ENCODE results near the gene FAM8A1.

The FAM8A1 gene

DNA sequence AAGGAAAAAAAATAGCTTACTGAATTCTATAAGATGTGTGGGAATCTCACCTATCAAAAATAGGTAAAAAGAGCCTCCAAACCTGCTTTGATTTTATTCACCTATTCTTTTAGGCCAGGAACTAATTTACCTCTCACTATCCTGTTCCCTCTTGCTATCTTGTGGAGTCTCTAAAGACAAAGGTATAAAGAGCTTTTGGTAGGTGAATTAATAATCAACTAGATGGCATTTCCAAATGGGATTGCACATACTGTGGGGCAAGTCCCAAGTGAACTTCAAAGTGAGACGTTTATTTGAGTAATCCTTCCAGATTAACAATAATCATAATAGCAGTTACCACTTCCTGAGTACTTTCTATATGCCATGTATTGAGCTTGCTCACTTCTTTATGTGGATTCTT is 2.8 kb downstream of the FAM8A1 start:
- no peak for DNase-seq

DNA sequence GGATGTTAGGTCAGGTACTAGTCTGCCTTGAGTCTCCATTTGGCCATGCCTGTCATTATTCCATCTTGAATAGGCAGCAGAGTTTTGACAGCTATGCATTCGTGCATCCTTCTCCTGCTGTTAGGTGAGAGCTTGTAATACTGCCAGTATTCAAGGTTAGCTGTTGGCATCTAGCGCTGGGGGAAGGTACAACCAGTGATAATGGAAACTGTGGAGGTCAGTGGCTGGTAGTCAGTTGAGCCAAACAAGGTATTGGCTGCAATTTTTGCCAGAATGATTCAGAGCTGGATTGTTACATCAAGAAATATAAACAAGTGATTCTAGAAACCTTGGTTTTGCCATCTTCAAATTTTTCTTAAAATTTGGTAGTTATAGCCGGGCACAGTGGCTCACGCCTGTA is 6.5 kb downstream of the FAM8A1 start:
- no peak for DNase-seq

- no peak for DNase-seq
Measured at GRCh38 chr6:17610835-17611234, 10.7 kb downstream of the FAM8A1 start.

GRCh38 chr6:17612048-17612447 is 11.9 kb downstream of the FAM8A1 start:
- no peak for DNase-seq

DNA sequence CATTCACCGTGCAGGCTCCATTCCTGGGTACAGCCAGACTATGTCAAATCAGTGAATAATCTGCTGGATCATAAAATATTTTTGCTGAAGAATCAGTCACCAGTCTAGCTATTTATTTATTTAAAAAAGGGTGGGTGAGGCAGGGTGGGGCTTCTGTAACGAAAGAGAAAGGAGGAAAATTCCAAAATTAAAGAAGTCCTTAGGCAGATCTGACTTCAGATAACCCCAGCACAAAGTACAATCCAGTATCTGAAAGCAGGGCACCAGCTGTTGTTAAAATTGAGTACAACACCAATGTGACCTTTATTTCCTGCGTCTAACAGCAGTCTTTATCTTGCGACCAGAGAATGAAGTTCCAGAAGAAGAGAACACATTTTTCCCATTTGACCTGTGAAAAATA is 15.7 kb downstream of the FAM8A1 start:
- DNase-seq = no peak

- DNase-seq = no peak
Measured at GRCh38 chr6:17621003-17621402, 20.9 kb downstream of the FAM8A1 start.

DNA sequence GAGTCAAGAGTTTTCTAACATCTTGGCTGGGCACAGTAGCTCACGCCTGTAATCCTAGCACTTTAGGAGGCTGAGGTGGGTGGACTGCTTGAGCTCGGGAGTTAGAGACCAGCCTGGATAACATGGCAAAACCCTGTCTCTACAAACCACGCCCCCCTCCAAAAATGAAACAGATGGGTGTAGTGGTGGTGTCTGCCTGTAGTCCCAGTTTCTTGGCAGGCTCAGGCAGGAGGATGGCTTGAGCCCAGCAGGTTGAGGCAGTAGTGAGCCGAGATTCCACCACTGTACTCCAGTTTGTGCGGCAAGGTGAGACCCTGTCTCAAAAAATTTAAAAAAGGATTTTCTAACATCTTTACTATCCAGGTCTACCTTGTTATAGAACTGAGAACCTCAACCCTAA is 22.0 kb downstream of the FAM8A1 start:
- DNase-seq = no peak

GRCh38 chr6:17624396-17624795 is 24.3 kb downstream of the FAM8A1 start:
- DNase-seq = no peak

- DNase-seq = no peak
Measured at GRCh38 chr6:17628873-17629272, 28.8 kb downstream of the FAM8A1 start.

DNA sequence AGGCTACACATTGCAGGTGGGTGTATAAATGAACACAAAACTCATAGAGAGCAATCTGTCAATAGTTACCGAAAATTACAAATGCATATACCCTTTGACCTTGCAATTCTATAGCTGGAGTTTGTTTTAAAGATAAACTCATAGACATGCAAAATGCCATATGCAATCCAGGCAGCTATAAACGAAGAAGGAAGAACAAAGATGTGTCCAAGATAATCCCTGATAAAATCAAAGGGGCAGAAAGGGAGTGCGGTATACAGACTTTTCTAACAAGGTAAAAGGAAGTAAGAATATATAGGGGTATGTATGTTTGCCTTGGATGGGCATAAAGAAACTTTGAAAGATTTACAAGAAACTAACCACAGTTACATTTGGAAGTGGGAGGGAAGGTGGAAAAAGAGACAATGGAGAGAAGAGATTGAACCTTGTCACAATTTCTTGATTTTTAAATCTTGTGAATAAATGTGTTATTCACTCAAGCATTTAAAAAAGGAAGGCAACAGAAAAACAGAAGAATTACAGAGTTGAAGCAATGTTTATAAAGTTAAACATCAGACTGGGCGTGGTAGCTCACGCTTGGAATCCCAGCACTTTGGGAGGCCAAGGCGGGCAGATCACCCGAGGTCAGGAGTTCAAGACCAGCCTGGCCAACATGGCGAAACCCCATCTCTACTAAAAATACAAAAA is 29.9 kb downstream of the FAM8A1 start:
- no peak for DNase-seq

DNA sequence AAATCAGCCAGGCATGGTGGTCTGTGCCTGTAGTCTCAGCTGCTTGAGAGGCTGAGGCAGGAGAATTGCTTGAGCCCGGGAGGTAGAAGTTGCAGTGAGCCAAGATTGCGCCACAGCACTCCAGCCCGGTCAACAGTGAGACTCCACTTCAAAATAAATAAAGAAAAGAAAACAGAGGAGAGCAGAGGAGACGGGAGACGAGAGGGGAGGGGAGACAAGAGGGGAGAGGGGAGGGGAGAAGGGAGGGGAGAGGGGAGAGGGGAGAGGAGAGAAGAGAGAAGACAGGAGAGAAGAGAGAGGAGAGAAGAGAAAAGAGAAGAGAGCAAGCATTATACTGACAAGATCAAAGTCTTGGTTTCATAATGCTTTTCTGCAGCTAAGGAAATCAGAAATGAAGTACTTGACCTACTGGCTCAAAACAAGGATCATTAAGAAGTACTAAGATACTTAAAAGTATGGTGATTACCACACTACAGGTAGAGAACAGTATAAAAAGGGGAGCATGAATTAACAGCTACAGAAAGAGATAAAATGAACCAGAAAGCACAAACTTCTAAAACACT is 30.5 kb downstream of the FAM8A1 start:
- DNase-seq = no peak

DNA sequence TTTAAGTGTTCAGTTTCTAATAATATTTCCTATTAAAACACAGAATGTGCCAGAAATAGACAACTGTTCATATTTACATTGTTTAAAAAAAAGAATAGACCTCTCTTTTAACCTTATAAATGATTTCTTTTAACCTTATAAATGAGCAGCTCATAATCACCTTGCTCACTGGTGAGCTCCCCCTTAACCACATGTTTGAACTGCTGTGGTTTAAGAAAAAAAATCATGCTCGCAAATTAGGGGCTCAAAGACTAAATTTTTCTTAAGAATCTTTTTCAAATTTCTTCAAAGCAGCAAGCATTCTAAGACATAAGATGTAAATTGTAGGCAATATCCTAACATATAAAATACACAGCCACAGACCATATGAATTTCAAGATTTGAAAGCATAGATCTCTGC is 32.8 kb downstream of the FAM8A1 start:
- no peak for DNase-seq

- no peak for DNase-seq
Measured at GRCh38 chr6:17633465-17634188, 33.5 kb downstream of the FAM8A1 start.

DNA sequence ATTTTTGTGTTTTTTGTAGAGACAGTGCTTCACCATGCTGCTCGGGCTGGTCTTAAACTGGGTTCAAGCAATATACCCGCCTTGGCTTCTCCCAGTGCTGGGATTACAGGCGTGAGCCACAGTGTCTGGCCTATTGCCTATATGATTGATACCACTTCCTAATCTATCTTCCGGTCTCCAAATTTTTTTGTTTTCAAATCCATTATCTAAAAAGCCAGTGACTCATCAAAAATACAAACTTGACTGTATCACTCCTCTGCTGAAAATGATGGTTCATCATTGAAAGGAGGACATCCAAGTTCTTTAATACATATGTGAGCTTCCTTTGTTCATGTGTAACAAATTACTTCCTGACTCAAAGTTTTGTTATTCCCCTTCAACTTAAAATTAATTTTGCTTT is 35.5 kb downstream of the FAM8A1 start:
- no peak for DNase-seq

DNA sequence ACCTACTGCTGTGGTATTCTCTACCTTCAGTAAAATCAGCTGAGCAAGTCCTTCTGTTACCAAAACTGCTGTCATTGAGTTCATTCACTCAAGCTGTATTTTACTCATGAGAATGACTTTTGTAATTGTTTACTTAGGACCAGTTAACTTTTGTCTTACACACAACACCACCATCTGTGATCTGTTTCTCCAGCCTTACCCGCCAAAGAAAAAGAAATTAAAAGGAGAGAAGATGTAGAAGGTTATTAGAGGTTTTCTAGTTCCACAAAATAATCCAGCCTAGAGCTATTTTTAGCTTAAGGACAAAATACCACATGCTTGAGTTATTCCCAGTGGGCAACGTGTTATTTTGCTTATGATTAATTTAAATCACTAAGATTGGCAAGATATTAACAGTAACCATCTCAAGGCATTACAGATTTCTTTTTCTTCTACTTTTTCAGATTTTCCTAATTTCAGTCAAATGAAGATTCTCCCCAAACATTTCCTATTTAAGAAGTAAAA is 38.2 kb downstream of the FAM8A1 start:
- DNase-seq = no peak

DNA sequence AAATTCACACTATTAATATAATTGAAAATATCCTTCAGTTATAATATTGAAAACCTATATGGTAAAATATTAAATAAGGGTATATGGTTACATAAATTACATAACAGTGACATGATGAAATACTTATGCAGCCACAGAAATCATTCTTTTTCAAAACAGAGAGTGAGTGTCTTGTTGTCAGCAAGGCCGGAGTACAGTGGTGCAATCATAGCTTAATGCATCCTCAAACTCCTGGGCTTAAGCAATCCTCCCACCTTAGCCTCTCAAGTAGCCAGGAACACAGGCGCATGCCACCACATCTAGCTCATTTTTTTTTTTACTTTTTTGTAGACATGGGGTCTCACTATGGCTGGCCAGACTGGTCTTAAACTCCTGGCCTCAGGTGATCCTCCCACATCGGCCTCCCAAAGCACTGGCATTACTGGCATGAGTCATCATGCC is 40.4 kb downstream of the FAM8A1 start:
- DNase-seq = no peak

DNA sequence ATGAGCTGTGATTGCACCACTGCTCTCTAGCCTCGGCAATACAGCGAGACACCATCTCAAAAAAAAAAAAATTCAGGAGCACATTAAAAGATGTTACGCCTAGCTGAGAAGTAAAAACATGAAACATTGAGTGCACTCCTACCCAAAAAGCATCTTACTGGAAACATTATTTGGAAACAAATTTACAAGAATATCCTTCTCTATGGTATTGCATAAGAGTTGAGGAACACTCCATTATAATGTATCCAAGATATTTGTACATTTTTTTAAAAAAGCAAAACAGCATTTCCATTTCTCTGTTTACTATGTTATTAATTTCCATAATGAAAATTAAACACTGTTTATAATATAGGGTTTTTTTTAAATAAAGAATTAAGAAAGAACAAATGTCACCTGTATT is 48.6 kb downstream of the FAM8A1 start:
- DNase-seq = no peak

- no peak for DNase-seq
Measured at GRCh38 chr6:17650656-17651309, 50.7 kb downstream of the FAM8A1 start.

- DNase-seq = no peak
Measured at GRCh38 chr6:17653198-17653882, 53.2 kb downstream of the FAM8A1 start.

DNA sequence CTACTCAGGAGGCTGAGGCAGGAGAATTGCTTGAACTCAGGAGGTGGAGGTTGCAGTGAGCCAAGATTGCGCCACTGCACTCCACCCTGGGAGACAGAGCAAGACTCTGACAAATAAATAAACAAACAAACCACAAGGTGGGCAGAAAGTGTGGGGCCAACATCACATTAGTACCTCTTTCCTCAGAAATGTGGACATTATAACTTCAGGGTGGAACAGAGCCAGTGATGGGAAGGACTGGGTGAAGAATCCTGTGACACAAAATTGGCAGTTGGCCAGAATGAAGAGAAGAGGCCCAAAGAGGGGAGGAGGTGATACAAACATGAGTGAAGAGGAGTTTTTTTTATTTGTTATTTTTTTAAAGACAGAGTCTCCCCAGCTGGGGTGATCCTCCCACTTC is 56.0 kb downstream of the FAM8A1 start:
- DNase-seq = peak; percentile 39

DNA sequence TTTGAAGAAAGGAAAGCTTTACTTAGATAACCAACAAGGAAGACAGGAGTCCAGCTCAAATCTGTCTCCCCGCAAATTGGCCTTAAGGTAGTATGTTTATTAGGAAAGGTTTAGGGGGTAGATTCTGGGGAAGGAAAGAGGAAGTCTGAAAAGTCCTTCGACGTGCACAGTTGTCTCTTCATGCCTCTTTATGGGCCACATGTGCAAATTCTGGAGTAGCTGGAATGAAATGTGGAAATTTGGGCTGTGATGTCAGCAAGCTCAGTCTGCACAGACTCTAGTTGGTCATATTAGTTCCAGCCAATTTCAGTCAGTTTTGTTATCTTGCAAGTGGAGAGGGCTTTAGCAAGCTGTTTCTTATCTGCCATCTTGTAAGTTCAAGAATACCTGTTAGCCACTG is 56.5 kb downstream of the FAM8A1 start:
- DNase-seq = no peak
